ENCODE data around the gene RIMKLB. TPM values are rescaled to one million over a fixed set of nuclear protein-coding genes. Genes with fewer than 3 reads are reported as not detected.

Gene RIMKLB
- total RNA-seq, 1 experiment from 2014 or later = 87.7 TPM

DNA sequence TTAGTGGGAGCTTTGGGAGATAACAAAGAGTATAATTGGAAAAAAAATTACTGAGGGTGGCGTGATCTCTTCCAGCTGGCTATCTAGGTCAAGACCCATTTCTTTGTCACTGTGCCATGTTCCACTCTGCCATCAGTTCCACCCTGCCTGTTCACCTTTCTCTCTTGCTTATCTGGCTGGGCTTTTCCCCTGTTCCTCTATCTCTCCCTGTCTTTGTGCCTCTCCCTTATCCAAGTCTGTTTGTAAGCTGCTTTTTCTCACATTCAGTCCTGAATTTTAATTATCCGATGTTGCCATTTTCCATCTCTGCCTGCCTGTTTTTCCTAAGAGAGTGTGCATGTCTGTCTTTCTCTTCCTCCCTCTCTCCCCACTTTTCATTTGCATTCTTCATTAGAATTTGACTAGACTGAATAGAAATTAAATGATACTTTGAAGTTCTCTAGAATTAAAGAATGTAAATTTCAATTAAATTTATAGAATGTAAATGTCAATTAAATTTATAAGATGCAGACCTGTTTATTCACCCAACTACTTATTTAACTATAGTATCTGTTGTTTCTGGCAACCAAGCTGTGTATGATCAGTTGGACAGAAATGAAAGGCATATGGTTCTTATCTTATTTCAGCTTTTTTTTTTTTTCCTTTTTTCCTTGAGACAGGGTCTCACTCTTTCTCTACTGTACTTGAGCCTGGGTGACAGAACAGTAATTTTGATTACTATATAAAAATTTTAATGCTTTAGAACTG lies 83.8 kb downstream of the RIMKLB start:
- no peak overlapping the region for H3K56ac ChIP-seq (ENCODE audit: insufficient read length, low read depth, low read length)
- Mint-ChIP-seq H3K36me3 (ENCODE audit: insufficient read depth in 1 of 3, low read depth in 3 of 3) (peaks cover 26 to 47% (median 35%) of the 10 kb centered on the region in 3 experiments), H3K9me3 (peaks cover 5 to 12% of the 10 kb centered on the region in 2 experiments), H3K4me1 (peaks cover 29% of the 10 kb centered on the region in 2 experiments), H3K27me3 (ENCODE audit: low read depth) (no peaks in the 10 kb centered on the region), H3K4me3 (no peak overlapping the region), H3K27ac (peak overlapping the region; percentile 13 to 65 (median 52); a peak in 3 of 7 replicates)
- H3K4me2 ChIP-seq (ENCODE audit: insufficient read depth, insufficient read length, low read length) = no peak overlapping the region
- H3K14ac ChIP-seq (ENCODE audit: insufficient read depth, low read length) = no peak overlapping the region
- H4K91ac ChIP-seq (ENCODE audit: insufficient read length, low read depth, low read length) = no peak overlapping the region
- H3K27ac ChIP-seq (ENCODE audit: insufficient read length, low read depth, low read length) = no peak overlapping the region
- peak; percentile 15 for DNase-seq
- no peak overlapping the region for H3K23ac ChIP-seq (ENCODE audit: insufficient read length, low read depth, low read length)
- H2BK5ac ChIP-seq (ENCODE audit: insufficient read length, low read length) = no peak overlapping the region
- no peaks in the 10 kb centered on the region for H3K9me3 ChIP-seq (ENCODE audit: control insufficient read depth, low read depth, low read length)
- H3K23me2 ChIP-seq (ENCODE audit: insufficient read length, low read depth, low read length, poor library complexity, severe bottlenecking) = no peaks in the 10 kb centered on the region
- H4K8ac ChIP-seq (replicated peaks; ENCODE audit: insufficient read length, low read depth, low read length) = no peak overlapping the region
- H2AK5ac ChIP-seq (ENCODE audit: insufficient read length, low read length) = no peak overlapping the region
- H3K79me2 ChIP-seq (ENCODE audit: insufficient read depth, low read length) = no peaks in the 10 kb centered on the region
- H4K5ac ChIP-seq (ENCODE audit: insufficient read length, low read depth, low read length) = no peak overlapping the region
- H3T11ph ChIP-seq (ENCODE audit: low read length) = no peak overlapping the region
- H3K27me3 ChIP-seq (ENCODE audit: insufficient read depth, low read length) = no peaks in the 10 kb centered on the region
- no peak overlapping the region for H3K9ac ChIP-seq (ENCODE audit: extremely low read depth, insufficient read length, low read length)
- no peak overlapping the region for H2BK120ac ChIP-seq (ENCODE audit: low read depth, low read length, poor library complexity, severe bottlenecking)
- H2BK12ac ChIP-seq (ENCODE audit: insufficient read length, low read depth, low read length) = no peak overlapping the region
- no peak overlapping the region for H2AFZ ChIP-seq (ENCODE audit: low read length)
- no peaks in the 10 kb centered on the region for H3K4me1 ChIP-seq (ENCODE audit: insufficient read depth, low read length)
- H2BK15ac ChIP-seq (ENCODE audit: low read depth, low read length) = no peak overlapping the region
- no peak overlapping the region for H3K18ac ChIP-seq (ENCODE audit: insufficient read length, low read depth, low read length)
- no peaks in the 10 kb centered on the region for H3K79me1 ChIP-seq (ENCODE audit: insufficient read depth, low read depth, low read length, poor library complexity, severe bottlenecking)
- no peaks in the 10 kb centered on the region for H4K20me1 ChIP-seq (ENCODE audit: control insufficient read depth, insufficient read depth, insufficient read length)
- no peak for TF ChIP-seq CTCF (conservative IDR thresholded peaks at IDR 0.05)
- H2BK20ac ChIP-seq (ENCODE audit: low read depth, low read length, poor library complexity, severe bottlenecking) = no peak overlapping the region
- no CpG with 5 or more reads among the region's 2 CpGs for WGBS (ENCODE audit: extremely low coverage, insufficient read length, low lambda C conversion rate)
- no peak overlapping the region for H3K4ac ChIP-seq (ENCODE audit: low read depth, low read length)

Data from H9 (cell line).